ENCODE measurements around the gene HAND1.

Gene HAND1

GRCh38 chr5:154477382-154478223 lies 424 bp downstream of the HAND1 start:
- in situ Hi-C loops (cut with HindIII; ENCODE audit: low sequenced_read_pairs): no loop called here
- DNase-seq (ENCODE audit: low read depth, low spot score): peak; percentile 11
- no peak overlapping the region for H3K4me3 ChIP-seq (ENCODE audit: low read depth, low read length)
- no peak for TF ChIP-seq CTCF (IDR thresholded peaks at IDR 0.05; ENCODE audit: low read depth, low read length)

DNA sequence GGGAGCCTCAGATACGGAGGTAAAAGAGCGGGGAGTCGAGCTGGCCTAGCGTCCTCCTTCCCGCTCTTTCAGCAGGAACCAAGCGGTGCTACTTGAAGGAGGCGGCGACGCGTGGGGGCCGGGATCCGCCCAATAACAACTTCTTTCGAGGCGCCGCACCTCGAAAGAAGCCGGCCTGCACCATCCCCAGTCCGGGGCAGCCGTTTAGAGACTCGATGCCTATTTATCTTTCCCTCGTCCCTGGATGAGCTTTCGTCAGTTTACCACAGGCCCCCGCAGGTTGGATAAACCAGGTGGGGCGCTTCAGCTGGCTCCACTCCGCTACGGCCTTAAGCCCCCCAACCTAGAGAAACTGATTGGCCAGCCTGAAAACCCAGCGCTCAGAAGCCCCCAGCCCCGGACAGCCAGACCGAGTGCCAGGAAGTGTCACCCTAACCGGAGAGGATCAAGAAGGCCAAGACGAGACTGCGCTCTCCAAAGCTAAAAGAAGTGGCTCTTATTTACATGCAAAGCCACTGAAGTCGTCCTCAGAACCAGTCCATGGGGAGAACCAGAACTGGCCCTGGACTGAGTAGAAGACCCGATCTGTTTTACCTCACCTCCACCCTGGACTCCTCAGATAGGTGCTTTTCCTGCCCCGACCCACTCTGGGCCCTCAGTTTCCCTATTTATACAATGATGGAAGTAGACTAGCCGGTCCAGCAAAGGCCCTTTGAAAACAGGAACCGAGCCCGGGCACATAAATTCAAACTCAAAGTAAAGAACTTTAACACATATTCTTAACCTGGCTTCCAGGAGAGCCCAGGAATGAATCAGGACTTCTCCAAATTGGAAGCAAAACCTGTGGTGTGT lies 1.4 kb downstream of the HAND1 start:
- H3K4me3 ChIP-seq (ENCODE audit: low read depth, low read length): no peak overlapping the region
- DNase-seq (ENCODE audit: low read depth, low spot score): no peak
- in situ Hi-C loops (cut with HindIII; ENCODE audit: low sequenced_read_pairs): no loop called here
- TF ChIP-seq CTCF (IDR thresholded peaks at IDR 0.05; ENCODE audit: low read depth, low read length): no peak

- no peak for DNase-seq (ENCODE audit: low read depth, low spot score)
- in situ Hi-C loops (cut with HindIII; ENCODE audit: low sequenced_read_pairs): no loop called here
- no peak overlapping the region for H3K4me3 ChIP-seq (ENCODE audit: low read depth, low read length)
- no peak for TF ChIP-seq CTCF (IDR thresholded peaks at IDR 0.05; ENCODE audit: low read depth, low read length)
Measured at GRCh38 chr5:154475591-154476353, 2.3 kb downstream of the HAND1 start.

- no peak overlapping the region for H3K4me3 ChIP-seq (ENCODE audit: low read depth, low read length)
- in situ Hi-C loops (cut with HindIII; ENCODE audit: low sequenced_read_pairs): no loop called here
- no peak for TF ChIP-seq CTCF (IDR thresholded peaks at IDR 0.05; ENCODE audit: low read depth, low read length)
- no peak for DNase-seq (ENCODE audit: low read depth, low spot score)
Measured at GRCh38 chr5:154474396-154475334, 3.4 kb downstream of the HAND1 start.

- H3K4me3 ChIP-seq (ENCODE audit: low read depth, low read length): no peak overlapping the region
- DNase-seq (ENCODE audit: low read depth, low spot score): no peak
- in situ Hi-C loops (cut with HindIII; ENCODE audit: low sequenced_read_pairs): no loop called here
Measured at GRCh38 chr5:154473581-154474283, 4.3 kb downstream of the HAND1 start.

More at GRCh38 chr5:154473581-154474283, 4.3 kb downstream of the HAND1 start:
- no peak for TF ChIP-seq CTCF (IDR thresholded peaks at IDR 0.05; ENCODE audit: low read depth, low read length)
